Sigmoid colon (tissue), 7 donors: ENCODE results near the gene PRDX2. TPM values are rescaled to one million over a fixed set of nuclear protein-coding genes. Genes with fewer than 3 reads are reported as not detected.

Source experiments
- DNase-seq: peaks from one replicate; pipeline ENCODE4 v3.0.0-alpha.2; 2019
- H3K27ac ChIP-seq, 4 donors: fragments of 200-600 bp; sonication (generic); one replicate each; pipeline ENCODE4 v1.5.1; 2016 to 2019; ENCODE audit warnings: mild to moderate bottlenecking in 1 of 4
- H3K27me3 ChIP-seq, 3 donors: fragments of 200-600 bp; sonication (generic); one replicate each; pipeline ENCODE4 v1.5.1; 2019; ENCODE audit warnings: mild to moderate bottlenecking in 1 of 3
- H3K36me3 ChIP-seq, 4 donors: fragments of 200-600 bp; sonication (generic); one replicate each; pipeline ENCODE4 v1.5.1; 2016 to 2019
- H3K4me1 ChIP-seq, 4 donors: fragments of 200-600 bp; sonication (generic); one replicate each; pipeline ENCODE4 v1.5.1; 2017 to 2019
- H3K4me3 ChIP-seq, 4 donors: fragments of 200-600 bp; sonication (generic); one replicate each; pipeline ENCODE4 v1.5.1; 2017 to 2019; ENCODE audit warnings: mild to moderate bottlenecking in 2 of 4, moderate library complexity in 1 of 4
- H3K9me3 ChIP-seq, 4 donors: fragments of 200-600 bp in 3 of 4; sonication (generic) in 3 of 4; one replicate each; pipeline versions ENCODE4 v1.5.1 to v1.6.1; 2013 to 2019
- EP300 ChIP-seq, 4 donors: sonication (generic); formaldehyde crosslinking; IDR thresholded peaks; one replicate each; pipeline ENCODE4 v1.6.1; 2017; ENCODE audit warnings: antibody characterized with exemption in 4 of 4
- POLR2A ChIP-seq, 2 donors: fragments of 450-650 bp; IDR thresholded peaks; one replicate each; pipeline ENCODE4 v1.6.1; 2016; ENCODE audit warnings: antibody characterized with exemption in 2 of 2, mild to moderate bottlenecking in 2 of 2, moderate library complexity in 2 of 2
- POLR2AphosphoS5 ChIP-seq, 4 donors: sonication (generic); formaldehyde crosslinking; IDR thresholded peaks; one replicate each; pipeline ENCODE4 v1.6.1; 2017; ENCODE audit warnings: antibody characterized with exemption in 4 of 4
- WGBS, 2 donors: extraction: QIAGEN DNeasy Blood & Tissue Kit; methylation state at CpG; one replicate each; pipeline ENCODE4 v1.1.7; 2013; 5-methylcytosine and 5-hydroxymethylcytosine counted together
- intact Hi-C: fragments of 100-400 bp; cut with DNase I; formaldehyde crosslinking; loops from one replicate; pipeline ENCODE4 v1.15.1; 2023
- polyA plus RNA-seq, 3 donors: library from polyadenylated mRNA; stranded (reverse); fragments of 200-250 nt; gene quantifications; one replicate each; pipeline ENCODE4 v1.2.3, GENCODE V29; 2013
- total RNA-seq, 4 donors: library from RNA; depleted of rRNA; stranded (reverse); fragments of >200 nt; gene quantifications; one replicate each; pipeline ENCODE4 v1.1.0, GENCODE V29; 2016
- TF ChIP-seq, protein P1 (sequence below), 4 experiments: fragments of 450-650 bp in 3 of 4; fragments of 200-600 bp in 1 of 4; IDR thresholded peaks; one replicate each; pipeline ENCODE4 v1.5.1; 2016 to 2019; ENCODE audit warnings: antibody characterized with exemption in 4 of 4, mild to moderate bottlenecking in 3 of 4, moderate library complexity in 2 of 4
- donor health status: healthy with polysubstance abuse.
- donor health status: Bipolar disorder and iron deficiency.
- donor health status: healthy.

The PRDX2 gene
- total and polyA plus RNA-seq, 7 donors = 248 to 379 (median 277) TPM

DNA sequence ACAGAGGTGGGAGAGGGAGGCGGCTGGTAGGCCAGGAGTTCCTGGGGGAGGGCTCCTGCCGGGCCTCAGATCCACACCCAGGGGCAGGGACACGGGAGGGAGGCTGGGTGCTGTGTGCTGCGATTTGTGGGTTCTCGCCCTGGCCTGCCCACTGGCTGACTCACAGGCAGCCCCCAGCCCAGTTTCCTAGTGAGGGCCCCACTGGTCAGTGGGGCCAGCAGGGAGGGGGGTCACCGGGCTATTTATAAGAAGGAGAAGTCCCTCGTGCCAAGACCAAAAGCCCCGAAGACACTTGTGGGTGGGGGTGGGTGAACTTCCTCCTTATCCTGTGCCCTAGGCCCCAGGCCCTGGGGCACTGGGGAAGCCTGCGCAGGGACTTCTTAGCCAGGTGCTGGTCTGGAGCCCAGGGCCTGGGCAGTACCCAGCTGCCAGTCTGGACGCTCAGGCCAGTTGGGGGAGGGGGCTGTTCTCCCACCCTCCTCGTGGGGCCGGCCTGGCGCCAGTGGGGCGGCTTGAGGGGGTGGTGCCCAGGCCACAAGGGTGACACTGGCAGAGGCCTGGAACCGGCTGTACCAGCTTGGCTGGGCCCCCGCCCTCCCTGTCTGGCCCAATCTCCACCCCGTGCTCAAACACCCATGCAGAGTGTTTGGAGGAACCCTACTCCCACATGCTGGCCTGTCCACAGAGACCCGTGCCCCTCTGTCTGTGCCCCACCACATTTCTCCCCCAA is 15.3 kb downstream of the PRDX2 start:
- peak in 2 of 4 donors; percentile 8 to 31 for TF ChIP-seq POLR2AphosphoS5 (IDR thresholded peaks at IDR 0.05)
- no peak for TF ChIP-seq EP300 (IDR thresholded peaks at IDR 0.05)
- TF ChIP-seq, protein P1, sequence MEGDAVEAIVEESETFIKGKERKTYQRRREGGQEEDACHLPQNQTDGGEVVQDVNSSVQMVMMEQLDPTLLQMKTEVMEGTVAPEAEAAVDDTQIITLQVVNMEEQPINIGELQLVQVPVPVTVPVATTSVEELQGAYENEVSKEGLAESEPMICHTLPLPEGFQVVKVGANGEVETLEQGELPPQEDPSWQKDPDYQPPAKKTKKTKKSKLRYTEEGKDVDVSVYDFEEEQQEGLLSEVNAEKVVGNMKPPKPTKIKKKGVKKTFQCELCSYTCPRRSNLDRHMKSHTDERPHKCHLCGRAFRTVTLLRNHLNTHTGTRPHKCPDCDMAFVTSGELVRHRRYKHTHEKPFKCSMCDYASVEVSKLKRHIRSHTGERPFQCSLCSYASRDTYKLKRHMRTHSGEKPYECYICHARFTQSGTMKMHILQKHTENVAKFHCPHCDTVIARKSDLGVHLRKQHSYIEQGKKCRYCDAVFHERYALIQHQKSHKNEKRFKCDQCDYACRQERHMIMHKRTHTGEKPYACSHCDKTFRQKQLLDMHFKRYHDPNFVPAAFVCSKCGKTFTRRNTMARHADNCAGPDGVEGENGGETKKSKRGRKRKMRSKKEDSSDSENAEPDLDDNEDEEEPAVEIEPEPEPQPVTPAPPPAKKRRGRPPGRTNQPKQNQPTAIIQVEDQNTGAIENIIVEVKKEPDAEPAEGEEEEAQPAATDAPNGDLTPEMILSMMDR (IDR thresholded peaks at IDR 0.05) = no peak
- peak in 1 of 2 donors; percentile 36 for TF ChIP-seq POLR2A (IDR thresholded peaks at IDR 0.05)
- Histone ChIP-seq H3K4me3 (no peak overlapping the region), H3K36me3 (no peaks in the 10 kb centered on the region), H3K4me1 (peaks cover 0 to 70% (median 67%) of the 10 kb centered on the region in 4 donors), H3K9me3 (no peaks in the 10 kb centered on the region), H3K27ac (peak overlapping the region; percentile 97 to 100 (median 98)), H3K27me3 (no peaks in the 10 kb centered on the region)
- intact Hi-C loops = no loop called here
- peak; percentile 83 for DNase-seq
- WGBS, 2 donors = 9 to 27% methylated on average over 18 of the region's 18 CpGs

DNA sequence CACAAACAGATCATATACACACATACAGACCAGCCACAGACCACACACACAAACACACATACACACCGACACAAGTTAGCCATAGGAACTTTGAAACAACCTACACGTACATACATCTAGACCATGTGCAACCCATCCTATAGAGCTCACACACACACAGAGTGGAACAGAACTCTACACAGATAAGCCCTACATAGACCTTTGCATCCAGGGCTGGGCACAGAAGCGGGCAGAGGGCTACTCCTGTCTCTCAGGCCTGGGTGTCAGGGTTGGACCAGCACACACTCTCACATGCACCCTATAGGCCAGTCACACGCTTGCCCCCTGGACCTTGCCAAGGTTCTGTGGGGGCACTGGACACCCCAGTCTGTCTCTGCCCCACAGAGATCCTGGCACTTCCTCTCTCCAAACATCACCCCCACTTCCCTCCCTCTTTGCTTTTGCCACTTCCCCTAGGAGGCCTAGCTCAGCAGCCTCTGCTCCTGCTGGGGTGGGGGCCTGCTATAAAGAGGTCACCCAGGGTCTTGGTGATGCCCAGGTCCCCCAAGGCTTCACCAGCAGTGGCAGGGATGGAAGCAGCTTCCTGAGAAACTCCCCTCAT is 16.1 kb downstream of the PRDX2 start:
- DNase-seq = no peak
- intact Hi-C loops = no loop called here

DNA sequence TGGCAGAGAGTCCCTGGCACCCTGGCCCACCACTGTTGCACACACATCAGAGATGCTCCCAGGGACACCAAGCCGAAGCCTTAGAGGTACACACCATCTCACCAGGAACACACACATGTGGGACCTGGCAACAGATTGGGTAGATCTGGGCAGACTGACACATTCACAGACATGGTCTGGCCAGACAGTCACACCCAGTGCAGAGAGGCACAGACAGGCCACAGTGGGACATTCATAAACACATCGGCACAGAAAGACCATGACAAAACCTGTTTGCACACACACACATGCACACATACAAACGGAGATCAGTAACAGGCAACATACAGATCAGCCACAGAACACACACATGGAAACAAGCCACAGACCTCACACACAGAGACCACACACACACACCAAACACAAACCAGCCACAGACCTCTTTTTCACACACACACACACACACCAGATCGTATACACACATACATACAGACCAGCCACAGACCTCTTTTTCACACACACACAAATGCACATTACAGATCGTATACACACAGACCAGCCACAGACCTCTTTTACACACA is 16.6 kb downstream of the PRDX2 start:
- intact Hi-C loops = no loop called here
- Histone ChIP-seq H3K4me1 (peaks cover 0 to 63% (median 61%) of the 10 kb centered on the region in 4 donors), H3K36me3 (no peaks in the 10 kb centered on the region), H3K4me3 (peak overlapping the region in 1 of 4 donors; percentile 2), H3K27me3 (no peaks in the 10 kb centered on the region), H3K9me3 (no peaks in the 10 kb centered on the region), H3K27ac (peak overlapping the region; percentile 97 to 100 (median 98))
- 39 to 41% methylated on average over 5 of the region's 5 CpGs for WGBS, 2 donors
- TF ChIP-seq POLR2AphosphoS5 (IDR thresholded peaks at IDR 0.05) (no peak), POLR2A (IDR thresholded peaks at IDR 0.05) (no peak), EP300 (IDR thresholded peaks at IDR 0.05) (no peak)
- TF ChIP-seq, protein P1 (IDR thresholded peaks at IDR 0.05) = no peak
- no peak for DNase-seq

More for the DNA sequence above, 16.1 kb downstream of the PRDX2 start:
- H3K36me3 ChIP-seq = no peaks in the 10 kb centered on the region
- 41 to 56% methylated on average over 4 of the region's 4 CpGs for WGBS, 2 donors
- H3K4me1 ChIP-seq = peaks cover 0 to 64% (median 62%) of the 10 kb centered on the region in 4 donors
- H3K27me3 ChIP-seq = no peaks in the 10 kb centered on the region
- H3K4me3 ChIP-seq = peak overlapping the region in 1 of 4 donors; percentile 2
- peak overlapping the region; percentile 97 to 100 (median 98) for H3K27ac ChIP-seq
- no peaks in the 10 kb centered on the region for H3K9me3 ChIP-seq
- TF ChIP-seq POLR2AphosphoS5 (IDR thresholded peaks at IDR 0.05) (peak in 1 of 4 donors; percentile 14), EP300 (IDR thresholded peaks at IDR 0.05) (no peak)
- TF ChIP-seq, protein P1 (IDR thresholded peaks at IDR 0.05) = no peak

DNA sequence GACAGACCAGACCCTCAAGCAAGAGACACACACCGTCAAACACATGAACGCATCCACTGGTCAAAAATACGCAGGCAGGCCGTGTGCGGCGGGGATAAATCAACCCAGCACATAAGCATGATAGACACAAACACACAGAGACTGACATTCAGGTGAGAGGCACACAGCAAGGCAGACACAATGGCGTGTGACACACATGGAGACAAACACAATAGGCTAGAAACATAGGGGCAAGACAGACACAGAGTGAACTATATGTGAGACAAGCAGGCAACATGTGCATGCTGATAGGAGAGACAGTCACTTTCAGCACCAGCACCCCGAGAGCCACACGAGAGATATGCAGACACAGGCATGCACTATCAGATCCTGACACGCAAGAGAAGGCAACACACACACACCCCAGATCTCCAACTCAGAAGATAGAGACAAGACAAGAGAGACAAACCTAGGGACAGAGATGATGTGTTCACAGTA is 17.2 kb downstream of the PRDX2 start:
- 64 to 68% methylated on average over 10 of the region's 10 CpGs for WGBS, 2 donors
- H3K4me1 ChIP-seq = peaks cover 0 to 67% (median 62%) of the 10 kb centered on the region in 4 donors
- H3K36me3 ChIP-seq = no peaks in the 10 kb centered on the region
- intact Hi-C loops = no loop called here
- H3K9me3 ChIP-seq = no peaks in the 10 kb centered on the region
- no peaks in the 10 kb centered on the region for H3K27me3 ChIP-seq
- H3K27ac ChIP-seq = peak overlapping the region; percentile 97 to 100 (median 98)
- no peak for DNase-seq
- peak overlapping the region in 1 of 4 donors; percentile 2 for H3K4me3 ChIP-seq
- TF ChIP-seq POLR2AphosphoS5 (IDR thresholded peaks at IDR 0.05) (no peak), POLR2A (IDR thresholded peaks at IDR 0.05) (no peak), EP300 (IDR thresholded peaks at IDR 0.05) (no peak)
- TF ChIP-seq, protein P1 (IDR thresholded peaks at IDR 0.05) = no peak
